HCT116 (cell line): ENCODE measurements around the gene C2orf68. TPM values are rescaled to one million over a fixed set of nuclear protein-coding genes. Genes with fewer than 3 reads are reported as not detected.

Source experiments
- CBX3 ChIP-seq: IDR thresholded peaks from 2 replicates; pipeline ENCODE4 v1.6.1; 2012; ENCODE audit warnings: low read depth
- EGR1 ChIP-seq: IDR thresholded peaks from 2 replicates; pipeline ENCODE4 v1.6.1; 2012; ENCODE audit warnings: low read depth
- EZH2 ChIP-seq: fragments of 200-600 bp; sonication (generic); IDR thresholded peaks from 2 replicates; pipeline ENCODE4 v1.6.1; 2017; ENCODE audit warnings: antibody characterized with exemption, mixed run types
- EZH2phosphoT487 ChIP-seq: fragments of 200-600 bp; IDR thresholded peaks from 2 replicates; pipeline ENCODE4 v1.6.1; 2018; ENCODE audit warnings: antibody characterized with exemption, borderline replicate concordance
- JUND ChIP-seq: IDR thresholded peaks from 2 replicates; pipeline ENCODE4 v1.6.1; 2012
- POLR2A ChIP-seq: IDR thresholded peaks from 2 replicates; pipeline ENCODE4 v1.7.0; 2011; ENCODE audit warnings: borderline replicate concordance; ENCODE audit not compliant: insufficient read depth, insufficient read length; ENCODE audit errors: extremely low read depth
- POLR2AphosphoS5 ChIP-seq: IDR thresholded peaks from 2 replicates; pipeline ENCODE4 v1.6.1; 2011; ENCODE audit warnings: mild to moderate bottlenecking, low read depth, low read length, moderate library complexity
- RAD21 ChIP-seq: IDR thresholded peaks from 2 replicates; pipeline ENCODE4 v1.6.1; 2012; ENCODE audit warnings: low read depth, mild to moderate bottlenecking
- REST ChIP-seq: IDR thresholded peaks from 2 replicates; pipeline ENCODE4 v1.6.1; 2012; ENCODE audit warnings: low read depth
- SP1 ChIP-seq: IDR thresholded peaks from 2 replicates; pipeline ENCODE4 v1.6.1; 2012; ENCODE audit warnings: low read depth
- SRF ChIP-seq: IDR thresholded peaks from 2 replicates; pipeline ENCODE4 v1.6.1; 2012; ENCODE audit warnings: low read depth
- YY1 ChIP-seq: IDR thresholded peaks from 2 replicates; pipeline ENCODE4 v1.6.1; 2011; ENCODE audit warnings: low read length, low read depth, moderate library complexity, mild to moderate bottlenecking; ENCODE audit not compliant: insufficient replicate concordance; ENCODE audit errors: extremely low read depth
- ZNF274 ChIP-seq: fragments of 200-500 bp; sonication (Bioruptor generic); IDR thresholded peaks from 2 replicates; pipeline ENCODE4 v1.6.1; 2014; ENCODE audit warnings: mild to moderate bottlenecking, low read depth, low read length, inconsistent platforms
- total RNA-seq: library from RNA; stranded (reverse); gene quantifications from one replicate; pipeline ENCODE4 v1.2.1, GENCODE V29; 2021; ENCODE audit not compliant: unreplicated experiment
- TF ChIP-seq, protein P1 (sequence below): IDR thresholded peaks from 2 replicates; pipeline ENCODE4 v1.6.1; 2012

The C2orf68 gene
- total RNA-seq, 1 experiment from 2014 or later, result 21.8 TPM

DNA sequence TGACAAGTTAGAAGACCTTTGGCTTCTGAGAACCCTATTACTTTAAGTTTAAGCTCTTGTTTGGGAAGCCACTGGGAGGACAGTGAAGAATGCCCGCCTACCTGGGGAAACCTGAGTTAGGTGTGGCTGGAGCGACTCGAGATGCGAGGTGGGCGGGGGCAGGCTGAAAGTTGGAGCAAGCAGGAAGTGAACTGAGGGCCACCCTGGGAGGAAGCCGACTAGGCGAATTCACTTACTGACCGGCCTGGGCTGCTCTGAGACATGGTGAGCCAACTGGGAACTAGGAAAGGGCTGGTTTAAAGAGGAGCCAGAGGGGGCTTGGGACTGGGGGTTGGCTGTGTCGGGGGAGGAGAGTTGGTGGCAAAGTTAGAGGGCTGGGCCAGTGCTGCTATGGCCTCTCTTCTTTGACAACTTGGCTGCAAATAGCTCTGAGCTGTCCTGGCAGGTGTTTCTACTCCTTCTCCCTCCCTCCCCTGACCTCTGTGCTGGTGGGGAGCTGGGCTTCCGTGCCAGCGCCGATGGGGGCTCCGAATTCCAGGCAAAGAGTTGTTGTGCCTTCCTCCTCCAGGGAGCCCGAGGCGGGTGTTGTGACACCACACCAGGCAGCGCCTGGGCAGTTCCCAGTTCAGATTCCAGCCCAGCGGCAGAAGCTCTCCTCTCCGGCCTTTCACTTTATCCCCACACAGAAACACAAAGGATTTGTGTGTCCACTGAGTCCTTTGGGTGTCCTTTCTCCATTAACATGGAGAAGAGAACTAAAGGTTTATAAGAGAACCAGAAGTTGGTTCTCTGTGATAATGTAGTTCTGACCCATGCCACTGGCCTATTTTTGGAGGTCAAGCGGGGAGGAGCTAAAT is 34.3 kb downstream of the C2orf68 start, which contains the start of gene VAMP8 (continued):
- TF ChIP-seq REST, result no peak
- no peak for TF ChIP-seq EGR1
- TF ChIP-seq JUND, result no peak
- no peak for TF ChIP-seq RAD21
- TF ChIP-seq EZH2, result no peak
- TF ChIP-seq EZH2phosphoT487, result no peak
- peak; percentile 51 for TF ChIP-seq SP1
- no peak for TF ChIP-seq CBX3
- TF ChIP-seq, protein P1, sequence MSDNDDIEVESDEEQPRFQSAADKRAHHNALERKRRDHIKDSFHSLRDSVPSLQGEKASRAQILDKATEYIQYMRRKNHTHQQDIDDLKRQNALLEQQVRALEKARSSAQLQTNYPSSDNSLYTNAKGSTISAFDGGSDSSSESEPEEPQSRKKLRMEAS, result no peak
- peak; percentile 82 for TF ChIP-seq POLR2AphosphoS5
- TF ChIP-seq ZNF274, result no peak
- peak; percentile 36 for TF ChIP-seq POLR2A
- TF ChIP-seq YY1, result peak; percentile 27
- no peak for TF ChIP-seq SRF
